Mucosa of gallbladder (tissue), 1 donor: ENCODE data around the gene PERM1. TPM values are rescaled to one million over a fixed set of nuclear protein-coding genes. Genes with fewer than 3 reads are reported as not detected.
A peak's percentile ranks its signal among the peaks of the same experiment; 100 is the strongest.
"Not testable (repeated sequence)": the region's sequence is repeated elsewhere in the genome, so short reads cannot be mapped to it uniquely, and the experiment has no call there.

Source experiments
- DNase-seq: peaks from one replicate; pipeline ENCODE4 v3.0.0-alpha.2; 2020; ENCODE audit warnings: low spot score
- total RNA-seq: library from RNA; stranded (reverse); gene quantifications from one replicate; pipeline ENCODE4 v1.2.1, GENCODE V29; 2021
- donor health status: DM: no; HTN: no; CAD: no.

Gene PERM1
- total RNA-seq, 1 donor from 2014 or later = 0.35 TPM

- no peak for DNase-seq
Observed at GRCh38 chr1:1014799-1015681, 33.1 kb upstream of the PERM1 start.

- no peak for DNase-seq
Observed at GRCh38 chr1:1013922-1014648, 32.2 kb upstream of the PERM1 start.

- DNase-seq = peak; percentile 94
Observed at GRCh38 chr1:1013105-1013921, 31.4 kb upstream of the PERM1 start, which contains the start of gene ISG15. Gene ISG15 (plus strand): TSS chr1:1013497. CDS start chr1:1013574, 77 bp downstream.

GRCh38 chr1:1012736-1013104 lies 30.8 kb upstream of the PERM1 start:
- not testable (repeated sequence) for DNase-seq

GRCh38 chr1:1011396-1011949 lies 29.6 kb upstream of the PERM1 start:
- no peak for DNase-seq

GRCh38 chr1:1010131-1010530 lies 28.2 kb upstream of the PERM1 start:
- DNase-seq = not testable (repeated sequence)

- DNase-seq = peak; percentile 87
Observed at GRCh38 chr1:1006305-1007159, 24.6 kb upstream of the PERM1 start.

- DNase-seq = no peak
Observed at GRCh38 chr1:1005774-1006304, 23.9 kb upstream of the PERM1 start.

- peak; percentile 51 for DNase-seq
Observed at GRCh38 chr1:1004780-1005697, 23.1 kb upstream of the PERM1 start.

GRCh38 chr1:1004420-1004779 lies 22.5 kb upstream of the PERM1 start:
- no peak for DNase-seq

- DNase-seq = no peak
Observed at GRCh38 chr1:1003618-1004419, 21.9 kb upstream of the PERM1 start.

GRCh38 chr1:1001057-1001783 lies 19.3 kb upstream of the PERM1 start:
- DNase-seq = no peak

GRCh38 chr1:1000357-1001056 lies 18.6 kb upstream of the PERM1 start:
- peak; percentile 78 for DNase-seq

GRCh38 chr1:999725-1000356 lies 17.9 kb upstream of the PERM1 start, which contains the start of gene HES4:
Gene HES4 (minus strand): TSS chr1:1000097. CDS start chr1:999973, 124 bp downstream.
- peak; percentile 90 for DNase-seq

GRCh38 chr1:998995-999724 lies 17.3 kb upstream of the PERM1 start:
- no peak for DNase-seq

GRCh38 chr1:998745-998994 lies 16.8 kb upstream of the PERM1 start:
- DNase-seq = no peak
